DND-41 (cell line): ENCODE data around the gene CDCA5.

Experiments used
- ATAC-seq: fragments of 200-7000 bp; cut with Tn5 transposase; 3 replicates; pipeline ENCODE4 v1.9.1; 2021; ENCODE audit warnings: low read depth; ENCODE audit not compliant: insufficient read depth
- DNase-seq: peaks from one replicate; pipeline ENCODE4 v3.0.0-alpha.2; 2020
- H2AFZ ChIP-seq: 2 replicates; pipeline ENCODE4 v1.6.0; 2012; ENCODE audit warnings: low read depth, low read length
- H3K27ac ChIP-seq: 2 replicates; pipeline ENCODE4 v1.5.1; 2012; ENCODE audit warnings: low read length, inconsistent platforms
- H3K27me3 ChIP-seq: fragments of 200-600 bp; sonication (generic); 2 replicates; pipeline ENCODE4 v1.6.0; 2012; ENCODE audit warnings: low read length, mild to moderate bottlenecking, inconsistent platforms; ENCODE audit not compliant: insufficient read depth, poor library complexity
- H3K36me3 ChIP-seq: 2 replicates; pipeline ENCODE4 v1.5.1; 2012; ENCODE audit warnings: low read length, inconsistent platforms; ENCODE audit not compliant: insufficient read depth
- H3K4me1 ChIP-seq: 2 replicates; pipeline ENCODE4 v1.5.1; 2012; ENCODE audit warnings: mild to moderate bottlenecking, low read length; ENCODE audit not compliant: insufficient read depth
- H3K4me2 ChIP-seq: 2 replicates; pipeline ENCODE4 v1.6.0; 2012; ENCODE audit warnings: mild to moderate bottlenecking, moderate library complexity, low read length, inconsistent platforms; ENCODE audit not compliant: insufficient read depth
- H3K4me3 ChIP-seq, 2 experiments: fragments of 200-600 bp in 1 of 2; shearing (Covaris generic) in 1 of 2; 2 replicates each; pipeline ENCODE4 v1.5.1; 2012 to 2016; ENCODE audit warnings: inconsistent platforms in 2 of 2, low read length in 2 of 2, mild to moderate bottlenecking in 2 of 2, low read depth in 1 of 2, moderate library complexity in 1 of 2
- H3K79me2 ChIP-seq: 2 replicates; pipeline ENCODE4 v1.6.0; 2012; ENCODE audit warnings: low read length, inconsistent platforms; ENCODE audit not compliant: insufficient read depth
- H3K9ac ChIP-seq: 2 replicates; pipeline ENCODE4 v1.6.0; 2012; ENCODE audit warnings: low read depth, mild to moderate bottlenecking, inconsistent platforms, low read length, moderate library complexity
- H3K9me3 ChIP-seq: 2 replicates; pipeline ENCODE4 v1.5.1; 2012; ENCODE audit warnings: low read length, moderate library complexity, mild to moderate bottlenecking, inconsistent platforms; ENCODE audit not compliant: insufficient read depth, severe bottlenecking
- H4K20me1 ChIP-seq: 2 replicates; pipeline ENCODE4 v1.6.0; 2012; ENCODE audit warnings: low read length; ENCODE audit not compliant: insufficient read depth
- EZH2 ChIP-seq: IDR thresholded peaks from 3 replicates; pipeline ENCODE4 v1.6.1; 2012; ENCODE audit warnings: borderline replicate concordance, low read depth, mild to moderate bottlenecking, moderate library complexity, low read length, inconsistent platforms; ENCODE audit not compliant: severe bottlenecking
- TF ChIP-seq, protein P1 (sequence below): IDR thresholded peaks from 2 replicates; pipeline ENCODE4 v1.5.1; 2012; ENCODE audit warnings: borderline replicate concordance, low read length, moderate library complexity, mild to moderate bottlenecking; ENCODE audit not compliant: poor library complexity, severe bottlenecking; ENCODE audit errors: extremely low read depth

Gene CDCA5

DNA sequence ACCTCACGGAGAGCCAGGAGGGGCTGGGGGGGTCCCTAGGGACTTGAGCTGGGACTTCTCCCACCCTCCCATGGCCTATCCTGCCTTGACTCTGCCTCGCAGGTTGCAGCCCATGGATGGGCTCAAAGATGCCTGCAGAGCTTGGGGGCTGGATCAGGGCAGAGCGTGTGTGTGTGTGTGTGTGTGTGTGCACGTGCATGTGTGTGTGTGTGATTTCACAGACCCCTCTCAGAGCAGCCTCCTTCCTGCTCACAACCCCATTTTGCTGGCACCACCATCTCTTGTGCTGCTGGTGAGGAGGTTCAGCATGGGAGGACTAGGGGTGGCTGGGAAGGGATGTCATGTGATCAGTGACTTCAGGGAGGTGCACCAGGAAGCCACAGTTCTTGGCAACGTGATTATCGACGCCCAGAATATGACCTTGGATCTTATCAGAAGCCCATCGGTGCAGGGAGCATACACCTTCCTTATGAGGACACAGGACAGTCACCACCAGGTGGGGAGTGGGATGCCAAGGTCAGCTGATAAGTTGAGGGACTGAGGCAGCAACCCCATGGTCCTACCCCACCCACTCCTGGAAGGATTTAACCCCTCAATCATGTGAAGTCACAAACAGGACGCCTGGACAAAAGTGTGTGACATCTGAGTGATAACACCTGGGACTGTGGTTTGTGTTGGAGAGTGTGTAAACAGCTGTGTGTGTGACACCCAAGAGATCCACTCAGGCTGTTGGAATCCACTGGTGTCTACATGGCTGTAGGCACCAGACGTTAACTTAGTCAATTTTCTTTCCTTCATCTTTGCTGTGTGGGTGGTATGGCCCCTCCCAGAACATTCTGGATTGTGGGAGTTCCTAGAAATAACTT lies 23.6 kb downstream of the CDCA5 start:
- Histone ChIP-seq H3K36me3 (no peaks in the 10 kb centered on the region), H2AFZ (no peak overlapping the region), H3K79me2 (no peaks in the 10 kb centered on the region), H4K20me1 (no peaks in the 10 kb centered on the region), H3K4me1 (no peaks in the 10 kb centered on the region), H3K9me3 (no peaks in the 10 kb centered on the region), H3K9ac (no peak overlapping the region), H3K4me2 (no peak overlapping the region), H3K27ac (no peak overlapping the region), H3K4me3 (no peak overlapping the region), H3K27me3 (no peaks in the 10 kb centered on the region)
- DNase-seq (no peak), ATAC-seq (no peak; the same call in 2 of the 3 replicates)
- TF ChIP-seq EZH2, result no peak
- TF ChIP-seq, protein P1, sequence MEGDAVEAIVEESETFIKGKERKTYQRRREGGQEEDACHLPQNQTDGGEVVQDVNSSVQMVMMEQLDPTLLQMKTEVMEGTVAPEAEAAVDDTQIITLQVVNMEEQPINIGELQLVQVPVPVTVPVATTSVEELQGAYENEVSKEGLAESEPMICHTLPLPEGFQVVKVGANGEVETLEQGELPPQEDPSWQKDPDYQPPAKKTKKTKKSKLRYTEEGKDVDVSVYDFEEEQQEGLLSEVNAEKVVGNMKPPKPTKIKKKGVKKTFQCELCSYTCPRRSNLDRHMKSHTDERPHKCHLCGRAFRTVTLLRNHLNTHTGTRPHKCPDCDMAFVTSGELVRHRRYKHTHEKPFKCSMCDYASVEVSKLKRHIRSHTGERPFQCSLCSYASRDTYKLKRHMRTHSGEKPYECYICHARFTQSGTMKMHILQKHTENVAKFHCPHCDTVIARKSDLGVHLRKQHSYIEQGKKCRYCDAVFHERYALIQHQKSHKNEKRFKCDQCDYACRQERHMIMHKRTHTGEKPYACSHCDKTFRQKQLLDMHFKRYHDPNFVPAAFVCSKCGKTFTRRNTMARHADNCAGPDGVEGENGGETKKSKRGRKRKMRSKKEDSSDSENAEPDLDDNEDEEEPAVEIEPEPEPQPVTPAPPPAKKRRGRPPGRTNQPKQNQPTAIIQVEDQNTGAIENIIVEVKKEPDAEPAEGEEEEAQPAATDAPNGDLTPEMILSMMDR, result no peak

DNA sequence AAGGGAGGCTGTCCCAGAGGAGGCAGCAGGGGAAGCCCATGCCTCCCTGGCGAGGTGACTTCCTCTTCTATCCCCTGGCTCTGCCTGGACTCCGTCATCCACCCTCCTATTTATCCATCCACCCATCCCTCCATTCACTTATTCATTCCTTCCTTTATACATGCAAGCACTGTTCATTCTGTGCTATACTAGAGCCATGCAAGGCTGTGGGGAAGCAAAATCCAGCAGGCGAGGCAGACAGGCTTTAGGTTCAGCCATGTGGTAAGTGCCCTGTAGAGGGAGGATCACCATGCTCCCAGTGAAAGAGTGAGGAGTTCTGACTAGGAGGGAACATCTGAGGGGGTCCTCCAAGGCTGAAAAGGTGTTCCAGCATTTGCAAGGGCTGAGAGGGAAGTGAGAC lies 24.3 kb downstream of the CDCA5 start:
- Histone ChIP-seq H3K36me3 (no peaks in the 10 kb centered on the region), H4K20me1 (no peaks in the 10 kb centered on the region), H3K9ac (no peak overlapping the region), H3K79me2 (no peaks in the 10 kb centered on the region), H3K27me3 (no peaks in the 10 kb centered on the region), H3K27ac (no peak overlapping the region), H3K4me3 (no peak overlapping the region), H3K4me2 (no peak overlapping the region), H3K4me1 (no peaks in the 10 kb centered on the region), H3K9me3 (no peaks in the 10 kb centered on the region), H2AFZ (no peak overlapping the region)
- DNase-seq (no peak), ATAC-seq (no peak)
- TF ChIP-seq, protein P1, result no peak
- no peak for TF ChIP-seq EZH2

DNA sequence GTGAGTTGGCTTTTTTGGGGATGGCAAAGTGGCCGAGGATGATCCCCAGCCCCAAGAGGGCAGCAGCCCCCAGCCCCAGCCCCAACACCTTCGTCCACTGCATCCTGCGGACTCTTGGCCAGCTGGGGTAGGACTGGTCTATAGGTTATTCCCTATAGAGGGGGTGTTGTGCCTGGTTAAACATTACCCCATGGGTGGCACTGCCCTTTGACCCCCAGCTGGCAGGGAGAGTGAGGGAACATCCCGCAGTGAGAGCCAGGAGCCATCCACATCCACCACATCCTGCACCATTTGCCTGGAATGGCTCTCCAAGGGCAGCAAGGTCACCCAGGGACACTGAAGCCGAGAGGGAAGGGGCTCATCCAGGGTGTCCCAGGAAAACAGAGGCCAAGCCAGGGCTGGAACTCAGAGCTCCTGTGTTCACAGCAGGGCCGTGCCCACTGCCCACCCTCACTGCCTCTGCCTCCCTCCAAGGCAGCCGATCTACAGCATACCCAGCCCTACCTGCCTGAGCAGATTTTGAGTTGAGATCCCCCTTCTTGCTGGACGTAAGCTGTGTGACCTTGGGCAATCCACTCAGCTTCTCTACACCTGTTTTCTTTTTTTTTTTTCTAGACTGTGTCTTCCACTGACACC lies 25.3 kb downstream of the CDCA5 start, which contains the start of gene NAALADL1:
TSS of gene NAALADL1 (minus strand) at position 135 of the 636 bp plus-strand sequence. CDS start at position 103, 32 bp downstream.
- H3K4me2 ChIP-seq, result no peak within 1 kb of the TSS
- H3K36me3 ChIP-seq, result no peaks in the 10 kb centered on the region
- H3K79me2 ChIP-seq, result no peaks in the 10 kb centered on the region
- H3K27ac ChIP-seq, result no peak within 1 kb of the TSS
- H3K9ac ChIP-seq, result no peak within 1 kb of the TSS
- no peak within 1 kb of the TSS for H2AFZ ChIP-seq
- no peak for ATAC-seq
- no peaks in the 10 kb centered on the region for H3K27me3 ChIP-seq
- no peaks in the 10 kb centered on the region for H3K9me3 ChIP-seq
- no peak within 1 kb of the TSS for H3K4me3 ChIP-seq
- H4K20me1 ChIP-seq, result no peaks in the 10 kb centered on the region; the same call in 1 of the 2 replicates
- DNase-seq, result no peak
- no peaks in the 10 kb centered on the region for H3K4me1 ChIP-seq
- TF ChIP-seq, protein P1, result no peak
- no peak for TF ChIP-seq EZH2
